NOMO-1 treated with dmso at 0.1 percent for 144 hours (cell line): ENCODE data around the gene BAD.
A peak's percentile ranks its signal among the peaks of the same experiment; 100 is the strongest.
"Not testable (repeated sequence)": the region's sequence is repeated elsewhere in the genome, so short reads cannot be mapped to it uniquely, and the experiment has no call there.

ENCODE experiments used
- DNase-seq: peaks from one replicate; lab custom pipeline; 2025; ENCODE audit not compliant: unreplicated experiment; lab: John Stamatoyannopoulos, UW

BAD gene

GRCh38 chr11:64284048-64284961 lies at the start of gene BAD:
Gene BAD (minus strand): TSS chr11:64284665. CDS start chr11:64284368, 297 bp downstream.
- peak; percentile 90 for DNase-seq

DNA sequence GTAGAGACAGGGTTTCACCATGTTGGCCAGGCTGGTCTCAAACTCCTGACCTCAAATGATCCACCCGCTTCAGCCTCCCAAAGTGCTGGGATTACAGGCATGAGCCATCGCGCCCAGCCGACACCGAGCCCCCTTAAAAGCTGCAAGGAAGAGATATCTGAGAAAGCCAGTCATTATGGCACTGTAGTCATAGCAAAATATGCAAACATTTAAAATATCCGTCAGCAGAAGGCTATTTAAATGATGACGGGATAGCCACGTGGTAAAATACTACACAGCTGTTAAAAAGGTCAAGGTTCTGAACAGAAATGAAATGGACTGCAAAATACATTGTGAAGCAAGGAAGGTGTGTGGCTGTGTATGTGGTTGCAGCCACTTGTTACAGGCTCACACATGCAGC lies 49.1 kb upstream of the BAD start:
- no peak for DNase-seq

- peak; percentile 85 for DNase-seq
These were observed 47.3 kb upstream of the BAD start for GRCh38 chr11:64331569-64332371.

DNA sequence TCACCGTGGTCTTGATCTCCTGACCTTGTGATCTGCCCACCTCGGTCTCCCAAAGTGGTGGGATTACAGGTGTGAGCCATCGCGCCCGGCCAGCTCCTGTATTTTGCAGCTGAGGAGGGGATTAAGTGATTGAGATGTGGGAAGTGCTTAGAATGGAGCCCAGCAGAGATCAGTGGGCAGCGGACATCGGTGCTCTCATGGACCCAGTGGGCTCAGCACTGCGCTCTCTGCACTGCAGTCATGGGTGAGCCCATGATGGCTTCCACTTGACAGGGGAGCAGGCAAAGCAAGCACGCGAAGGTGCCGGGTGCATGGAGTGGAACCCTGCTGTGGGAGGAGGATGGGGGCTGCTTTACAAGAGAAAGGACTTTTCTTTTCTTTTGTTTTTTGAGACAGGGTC lies 46.4 kb upstream of the BAD start:
- DNase-seq = no peak

DNA sequence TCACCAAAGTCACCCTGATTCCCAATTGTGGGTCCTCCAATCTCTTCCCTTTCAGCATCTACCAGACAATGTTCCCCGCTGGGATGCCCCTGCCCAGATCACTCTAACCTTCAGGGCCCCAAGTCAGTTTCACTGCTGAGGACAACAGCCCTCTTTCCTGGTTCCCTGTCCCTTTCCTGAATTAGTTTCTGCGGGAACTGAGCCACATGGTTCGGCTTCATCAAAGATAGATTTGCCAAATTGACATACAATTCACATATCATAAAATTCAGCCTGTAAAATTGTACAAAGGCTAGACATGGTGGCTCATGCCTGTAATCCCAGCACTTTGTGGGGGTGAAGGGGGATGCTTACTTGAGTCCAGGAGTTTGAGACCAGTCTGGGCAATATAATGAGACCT lies 43.5 kb upstream of the BAD start:
- no peak for DNase-seq

DNA sequence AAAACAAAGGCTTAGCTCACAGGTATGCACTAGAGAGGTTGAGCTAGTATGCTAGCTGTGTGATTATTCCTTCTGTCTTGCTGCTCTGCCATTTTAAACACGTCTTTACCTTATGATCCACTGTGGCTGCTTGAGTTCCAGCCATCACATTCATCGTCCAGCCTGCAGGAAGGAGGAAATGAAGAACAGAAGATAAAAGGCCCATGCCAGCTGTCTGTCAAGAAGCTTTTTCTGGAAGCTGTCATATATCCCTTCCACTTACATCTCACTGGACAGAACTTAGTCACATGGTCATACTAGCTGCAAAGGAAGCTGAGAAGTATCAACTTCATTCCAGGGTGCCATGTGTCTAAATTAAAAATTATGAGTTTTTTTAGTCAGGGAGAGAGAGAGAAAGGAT lies 42.9 kb upstream of the BAD start:
- DNase-seq = no peak

DNA sequence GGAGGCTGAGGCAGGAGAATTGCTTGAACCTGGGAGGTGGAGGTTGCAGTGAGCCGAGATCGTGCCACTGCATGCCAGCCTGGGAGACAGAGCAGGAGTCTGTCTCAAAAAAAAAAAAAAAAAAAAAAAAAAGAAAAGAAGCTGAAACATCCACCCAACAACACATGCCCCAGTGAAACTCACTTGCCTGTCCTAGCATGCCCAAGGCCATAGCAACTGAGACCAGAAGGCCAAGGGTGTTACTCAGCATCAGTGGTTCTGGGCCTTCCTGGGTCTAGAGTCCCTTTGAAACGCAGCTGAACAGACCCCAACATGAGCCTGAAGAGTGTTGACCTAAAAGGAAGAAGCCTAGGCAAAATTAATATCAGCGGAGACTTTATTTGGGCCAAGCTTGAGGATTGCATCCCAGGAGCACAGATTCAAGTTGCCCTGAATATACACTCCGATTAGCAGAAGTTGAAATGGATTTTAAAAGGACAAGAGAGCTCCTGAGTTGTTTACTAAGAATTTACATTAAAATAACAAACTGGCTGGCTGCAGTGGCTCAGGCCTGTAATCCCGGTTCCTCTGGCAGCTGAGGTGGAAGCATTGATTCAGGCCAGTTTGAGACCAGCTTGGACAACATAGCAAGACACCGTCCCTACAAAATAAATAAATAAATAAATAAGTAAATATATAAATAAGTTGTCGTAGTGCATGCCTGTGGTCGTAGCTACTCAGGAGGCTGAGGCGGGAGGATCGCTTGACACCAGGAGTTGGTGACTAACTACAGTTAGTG lies 40.4 kb upstream of the BAD start:
- DNase-seq = no peak

GRCh38 chr11:64323984-64324383 lies 39.5 kb upstream of the BAD start:
- DNase-seq = not testable (repeated sequence)

DNA sequence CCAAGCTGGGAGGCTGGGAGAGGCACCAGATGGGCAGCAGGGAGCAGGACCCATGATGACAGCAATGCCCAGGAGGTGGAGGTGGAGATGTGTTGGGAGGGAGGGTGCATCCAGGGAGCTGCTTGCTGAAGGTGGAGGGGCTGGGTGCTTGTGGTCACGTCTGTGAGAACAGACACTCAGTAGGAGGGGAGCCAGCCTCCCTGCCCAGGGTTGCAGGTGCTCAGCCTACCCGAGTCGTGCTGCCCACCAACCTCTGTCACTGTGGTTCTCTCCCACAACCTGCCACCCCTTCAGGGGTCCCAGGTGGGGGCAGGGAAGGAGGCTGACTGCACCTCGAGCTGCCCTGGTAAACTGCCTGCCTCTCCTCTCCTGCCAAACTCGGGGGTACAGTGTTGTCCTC lies 38.9 kb upstream of the BAD start:
- no peak for DNase-seq

DNA sequence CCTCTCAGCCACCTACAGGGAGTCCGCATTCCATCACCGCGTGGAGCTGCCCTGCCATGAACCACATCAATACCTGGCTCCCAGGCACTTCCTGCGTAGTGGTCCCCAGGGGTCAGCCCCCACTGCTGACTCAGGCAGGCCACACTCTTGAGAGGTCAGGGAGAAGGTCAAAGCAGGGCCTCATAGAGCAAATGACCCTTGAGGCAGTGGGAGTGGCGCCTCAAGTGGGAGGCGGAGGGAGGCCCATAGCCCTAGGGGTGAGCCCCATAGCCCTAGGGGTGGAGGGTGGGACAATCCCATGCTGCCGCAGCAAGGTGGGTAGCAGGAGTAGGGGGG lies 38.4 kb upstream of the BAD start:
- no peak for DNase-seq

- DNase-seq = no peak
These were observed 37.1 kb upstream of the BAD start for GRCh38 chr11:64321533-64321932.

DNA sequence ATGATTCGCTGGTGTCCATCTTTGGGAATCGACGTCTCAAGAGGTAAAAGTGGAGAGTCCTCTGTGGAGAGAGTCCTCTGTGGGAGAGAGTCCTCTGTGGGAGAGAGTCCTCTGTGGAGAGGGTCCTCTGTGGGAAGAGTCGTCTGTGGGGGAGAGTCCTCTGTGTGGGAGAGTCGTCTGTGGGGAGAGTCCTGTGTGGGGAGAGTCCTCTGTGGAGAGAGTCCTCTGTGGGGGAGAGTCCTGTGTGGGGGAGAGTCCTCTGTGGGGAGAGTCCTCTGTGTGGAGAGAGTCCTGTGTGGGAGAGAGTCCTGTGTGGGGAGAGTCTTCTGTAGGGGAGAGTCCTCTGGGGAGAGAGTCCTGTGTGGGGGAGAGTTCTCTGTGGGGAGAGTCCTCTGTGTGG lies 36.6 kb upstream of the BAD start:
- DNase-seq = no peak

DNA sequence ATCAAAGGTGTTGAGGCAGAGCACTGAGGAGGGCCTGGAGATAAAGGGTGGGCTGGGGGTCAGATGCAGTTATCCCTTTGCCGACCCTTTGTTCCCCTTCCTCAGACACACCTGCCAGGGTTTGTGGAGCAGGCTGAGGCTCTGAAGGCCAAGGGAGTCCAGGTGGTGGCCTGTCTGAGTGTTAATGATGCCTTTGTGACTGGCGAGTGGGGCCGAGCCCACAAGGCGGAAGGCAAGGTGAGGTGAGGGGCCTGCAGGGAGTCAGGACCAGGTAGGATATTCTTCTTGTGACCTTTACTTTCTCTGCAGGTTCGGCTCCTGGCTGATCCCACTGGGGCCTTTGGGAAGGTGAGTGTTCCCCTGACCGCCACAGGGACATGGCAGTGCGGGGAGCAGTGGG lies 36.1 kb upstream of the BAD start:
- DNase-seq = no peak

DNA sequence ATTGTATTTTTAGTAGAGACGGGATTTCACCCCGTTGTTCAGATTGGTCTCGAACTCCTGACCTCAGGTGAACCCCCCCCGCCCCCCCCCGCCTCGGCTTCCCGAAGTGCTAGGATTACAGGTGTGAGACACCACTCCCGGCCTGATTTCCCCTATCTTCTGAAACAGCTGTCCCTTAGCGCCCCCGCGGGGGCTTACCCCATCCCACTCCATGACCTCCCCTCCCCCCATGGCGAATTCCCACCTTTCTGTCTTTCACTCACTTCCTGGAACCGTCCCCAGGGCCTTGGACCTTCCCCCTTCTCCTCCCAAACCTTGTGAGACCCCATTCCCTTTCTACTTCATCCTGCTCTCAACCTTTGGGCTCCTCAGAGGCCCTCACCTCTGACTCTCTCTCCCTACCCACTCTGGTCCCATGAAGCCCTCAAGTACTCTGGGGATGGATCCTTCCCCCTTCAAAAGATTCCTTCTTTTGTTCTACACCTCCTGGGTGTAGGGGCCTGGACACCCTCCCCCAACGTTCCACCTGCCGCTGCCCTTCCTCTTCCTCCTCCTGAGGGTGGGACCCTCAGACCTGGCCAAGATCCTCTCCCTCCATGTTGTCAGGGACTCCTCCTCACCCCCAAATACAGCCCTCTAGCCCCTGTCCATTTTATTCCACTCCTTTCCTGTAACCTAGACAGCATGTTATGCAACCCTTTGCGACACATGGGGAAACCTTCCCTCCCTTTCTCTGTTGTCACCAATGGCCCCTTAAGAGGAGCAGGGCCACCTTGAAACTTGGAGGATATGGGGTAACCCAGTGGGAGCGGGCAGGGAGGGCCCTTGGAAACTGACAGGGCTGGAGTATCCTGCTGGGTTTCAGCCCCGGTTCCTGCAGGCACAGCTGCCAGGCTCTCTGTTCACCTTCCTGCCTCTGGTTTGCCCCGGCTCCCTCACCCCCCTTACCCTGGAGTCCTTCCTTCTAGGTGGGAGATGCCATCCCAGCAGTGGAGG lies 34.6 kb upstream of the BAD start:
- DNase-seq = no peak

GRCh38 chr11:64317961-64318765 lies 33.7 kb upstream of the BAD start, which contains the start of gene PRDX5:
Gene PRDX5 (plus strand): TSS chr11:64318121. CDS start chr11:64318216, 95 bp downstream.
- DNase-seq = peak; percentile 97

DNA sequence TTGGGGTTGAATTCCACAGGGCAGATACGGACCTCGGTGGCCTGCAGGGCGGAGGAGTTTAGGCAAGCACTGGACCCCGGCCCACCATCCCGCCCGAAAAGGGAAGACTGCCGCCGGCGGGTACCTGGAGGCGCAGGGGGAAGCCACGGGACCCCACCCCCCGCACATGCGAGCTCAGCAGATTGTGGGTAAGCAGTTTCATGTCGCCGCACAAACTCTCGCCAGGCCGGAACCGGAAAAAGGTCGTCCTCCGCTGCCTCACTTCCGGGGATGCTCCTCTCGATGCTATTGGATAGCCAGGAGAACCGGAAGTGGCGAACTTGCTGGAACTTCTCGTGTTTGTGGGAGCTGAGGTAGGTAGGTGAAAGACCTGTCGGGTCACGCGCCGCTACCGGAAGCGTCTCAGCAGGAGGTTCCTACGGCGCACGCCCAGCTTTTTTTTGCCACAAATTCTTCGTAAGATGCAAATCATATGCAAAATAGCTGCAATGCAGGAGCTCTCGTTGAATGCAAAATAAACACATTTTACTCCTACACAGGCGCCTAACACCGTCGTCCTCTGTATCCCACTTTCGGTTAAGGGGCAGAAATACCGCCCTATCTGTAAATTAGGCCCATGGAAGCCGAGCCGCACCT lies 33.0 kb upstream of the BAD start, which contains the start of gene TRMT112:
TRMT112 (minus strand) TSS at position 235 of the 636 bp plus-strand sequence; CDS start at position 202, 33 bp downstream.
- DNase-seq = peak; percentile 95

DNA sequence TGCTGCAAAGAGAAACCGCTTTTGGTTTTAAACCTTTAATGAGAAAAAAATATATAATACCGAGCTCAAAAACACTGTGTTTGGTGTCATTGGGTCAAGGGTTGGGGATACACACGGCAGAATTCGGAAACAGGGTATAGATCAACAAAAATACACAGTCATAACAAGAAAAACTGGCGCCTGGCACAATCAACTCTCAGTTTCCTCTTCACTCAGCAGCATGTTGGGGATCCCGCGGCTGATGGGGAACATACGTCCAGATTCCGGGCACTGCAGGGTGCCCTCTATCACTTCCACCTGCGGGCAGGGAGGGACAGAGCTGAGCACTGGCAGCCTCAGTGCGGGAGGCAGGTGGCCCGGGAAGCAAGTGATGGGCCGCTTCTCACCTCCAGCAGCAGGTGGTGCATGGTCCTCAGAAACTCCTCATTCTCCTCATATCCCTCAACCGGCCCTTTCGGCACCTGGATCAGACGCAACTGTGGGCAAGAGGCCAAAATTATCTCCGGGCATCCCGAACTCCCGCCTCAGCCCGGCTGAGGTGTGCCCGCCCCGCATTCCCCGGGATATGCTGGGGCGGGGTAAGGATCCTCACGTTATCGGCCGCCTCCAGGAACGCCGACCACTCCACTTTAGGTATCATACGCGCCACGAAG lies 32.3 kb upstream of the BAD start:
- no peak for DNase-seq
